Gastroesophageal sphincter (tissue), 3 donors: ENCODE measurements around the gene SP7.

ENCODE experiments used
- CTCF ChIP-seq, 4 experiments: fragments of 200-600 bp in 2 of 4; fragments of 450-650 bp in 2 of 4; sonication (generic) in 1 of 4; IDR thresholded peaks; one replicate each; pipeline ENCODE4 v1.5.1; 2017 to 2019; ENCODE audit warnings: antibody characterized with exemption in 4 of 4, mild to moderate bottlenecking in 2 of 4, moderate library complexity in 2 of 4
- POLR2A ChIP-seq, 2 donors: fragments of 450-650 bp; IDR thresholded peaks; one replicate each; pipeline ENCODE4 v1.6.1; 2017; ENCODE audit warnings: antibody characterized with exemption in 2 of 2, mild to moderate bottlenecking in 2 of 2, moderate library complexity in 1 of 2

GRCh38 chr12:53330671-53331070 lies 5.5 kb downstream of the SP7 start:
- TF ChIP-seq POLR2A (IDR thresholded peaks at IDR 0.05) (no peak), CTCF (IDR thresholded peaks at IDR 0.05) (no peak)
